PFSK-1 (cell line): ENCODE results near the gene KPNA1.

ENCODE experiments used
- POLR2AphosphoS5 ChIP-seq: IDR thresholded peaks from 2 replicates; pipeline ENCODE4 v1.6.1; 2012; ENCODE audit warnings: low read depth, mild to moderate bottlenecking, control low read depth, low read length, moderate library complexity
- TAF1 ChIP-seq: IDR thresholded peaks from 2 replicates; pipeline ENCODE4 v1.6.1; 2012; ENCODE audit warnings: low read length, control low read depth, borderline replicate concordance; ENCODE audit not compliant: insufficient read depth
- TF ChIP-seq, protein P1 (sequence below), 2 experiments: IDR thresholded peaks; 2 replicates each; pipeline versions ENCODE4 v1.6.1 to v1.8.0; 2011 to 2012; ENCODE audit warnings: low read depth in 2 of 2, low read length in 2 of 2, control low read depth in 1 of 2, inconsistent platforms in 1 of 2, mild to moderate bottlenecking in 1 of 2, moderate library complexity in 1 of 2; ENCODE audit not compliant: insufficient read depth in 1 of 2

GRCh38 chr3:122415762-122416654 lies 98.7 kb downstream of the KPNA1 start, which contains the start of gene WDR5B:
- peak; percentile 53; the same call in 1 of the 2 replicates for TF ChIP-seq TAF1
- TF ChIP-seq, protein P1, sequence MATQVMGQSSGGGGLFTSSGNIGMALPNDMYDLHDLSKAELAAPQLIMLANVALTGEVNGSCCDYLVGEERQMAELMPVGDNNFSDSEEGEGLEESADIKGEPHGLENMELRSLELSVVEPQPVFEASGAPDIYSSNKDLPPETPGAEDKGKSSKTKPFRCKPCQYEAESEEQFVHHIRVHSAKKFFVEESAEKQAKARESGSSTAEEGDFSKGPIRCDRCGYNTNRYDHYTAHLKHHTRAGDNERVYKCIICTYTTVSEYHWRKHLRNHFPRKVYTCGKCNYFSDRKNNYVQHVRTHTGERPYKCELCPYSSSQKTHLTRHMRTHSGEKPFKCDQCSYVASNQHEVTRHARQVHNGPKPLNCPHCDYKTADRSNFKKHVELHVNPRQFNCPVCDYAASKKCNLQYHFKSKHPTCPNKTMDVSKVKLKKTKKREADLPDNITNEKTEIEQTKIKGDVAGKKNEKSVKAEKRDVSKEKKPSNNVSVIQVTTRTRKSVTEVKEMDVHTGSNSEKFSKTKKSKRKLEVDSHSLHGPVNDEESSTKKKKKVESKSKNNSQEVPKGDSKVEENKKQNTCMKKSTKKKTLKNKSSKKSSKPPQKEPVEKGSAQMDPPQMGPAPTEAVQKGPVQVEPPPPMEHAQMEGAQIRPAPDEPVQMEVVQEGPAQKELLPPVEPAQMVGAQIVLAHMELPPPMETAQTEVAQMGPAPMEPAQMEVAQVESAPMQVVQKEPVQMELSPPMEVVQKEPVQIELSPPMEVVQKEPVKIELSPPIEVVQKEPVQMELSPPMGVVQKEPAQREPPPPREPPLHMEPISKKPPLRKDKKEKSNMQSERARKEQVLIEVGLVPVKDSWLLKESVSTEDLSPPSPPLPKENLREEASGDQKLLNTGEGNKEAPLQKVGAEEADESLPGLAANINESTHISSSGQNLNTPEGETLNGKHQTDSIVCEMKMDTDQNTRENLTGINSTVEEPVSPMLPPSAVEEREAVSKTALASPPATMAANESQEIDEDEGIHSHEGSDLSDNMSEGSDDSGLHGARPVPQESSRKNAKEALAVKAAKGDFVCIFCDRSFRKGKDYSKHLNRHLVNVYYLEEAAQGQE (IDR thresholded peaks at IDR 0.05; ENCODE audit: insufficient read depth in 1 of 2, low read depth in 2 of 2, low read length in 2 of 2) = no peak
- peak; percentile 97 for TF ChIP-seq POLR2AphosphoS5
